Calu3 (cell line): Measurements from ENCODE around the gene SGK1. TPM values are rescaled to one million over a fixed set of nuclear protein-coding genes. Genes with fewer than 3 reads are reported as not detected.

Experiments
- BruUV-seq: library from RNA; stranded (reverse); fragments of 400-500 nt; replicated peaks from 2 replicates; lab custom pipeline; 2021; lab: Mats Ljungman, UMichigan
- CTCF ChIA-PET: fragments of 300-600 bp; sonication (Branson Sonifier 250); formaldehyde crosslinking; loops from one replicate; lab custom pipeline; 2022; ENCODE audit warnings: antibody characterized with exemption; lab: Charles Lee
- DNase-seq: peaks from one replicate; pipeline ENCODE4 v3.0.0; 2022
- H3K27ac Mint-ChIP-seq: one replicate; pipeline ENCODE4 v1.8.0; 2022; ENCODE audit warnings: mixed read lengths; ENCODE audit not compliant: unreplicated experiment
- H3K27me3 Mint-ChIP-seq: one replicate; pipeline ENCODE4 v1.8.0; 2022; ENCODE audit warnings: mixed read lengths; ENCODE audit not compliant: unreplicated experiment
- H3K36me3 Mint-ChIP-seq: one replicate; pipeline ENCODE4 v1.8.0; 2022; ENCODE audit warnings: mild to moderate bottlenecking, moderate library complexity, mixed read lengths; ENCODE audit not compliant: insufficient read depth, unreplicated experiment
- H3K4me1 Mint-ChIP-seq: one replicate; pipeline ENCODE4 v1.8.0; 2022; ENCODE audit warnings: mild to moderate bottlenecking, low read depth, mixed read lengths; ENCODE audit not compliant: unreplicated experiment
- H3K4me3 Mint-ChIP-seq: one replicate; pipeline ENCODE4 v1.8.0; 2022; ENCODE audit warnings: mild to moderate bottlenecking, low read depth, moderate library complexity, mixed read lengths; ENCODE audit not compliant: unreplicated experiment
- H3K9me3 Mint-ChIP-seq: one replicate; pipeline ENCODE4 v1.8.0; 2022; ENCODE audit warnings: low read depth, mixed read lengths; ENCODE audit not compliant: unreplicated experiment
- intact Hi-C: fragments of 100-400 bp; cut with micrococcal nuclease; formaldehyde crosslinking; loops from one replicate; pipeline ENCODE4 v1.10.0; 2022; ENCODE audit not compliant: unreplicated experiment
- total RNA-seq: library from RNA; stranded (reverse); gene quantifications from 2 replicates; pipeline ENCODE4 v1.2.3, GENCODE V29; 2022
- TF ChIP-seq, protein P1 (sequence below): fragments of 200-600 bp; IDR thresholded peaks from one replicate; pipeline ENCODE4 v1.8.0; 2022; ENCODE audit warnings: antibody characterized with exemption; ENCODE audit not compliant: unreplicated experiment

The SGK1 gene
- total RNA-seq, 1 experiment from 2014 or later = 21.8 TPM

DNA sequence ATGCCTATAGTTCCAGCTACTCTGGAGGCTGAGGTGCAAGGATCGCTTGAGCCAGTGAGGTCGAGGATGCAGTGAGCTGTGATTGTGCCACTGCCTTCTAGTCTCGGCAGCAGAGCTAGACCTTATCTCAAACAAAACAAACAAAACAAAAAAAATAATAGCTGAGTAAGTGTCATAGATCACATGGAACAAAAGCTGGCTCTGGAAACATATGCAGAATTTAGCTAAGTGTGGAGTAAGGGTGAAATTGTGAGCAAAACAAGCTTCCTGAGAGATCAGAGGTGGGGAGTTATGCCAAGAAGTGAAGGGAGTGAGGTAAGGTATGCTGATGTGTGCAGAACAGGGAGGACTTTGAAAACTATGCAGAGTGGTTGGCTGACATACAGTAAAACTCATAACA lies 18.7 kb downstream of the SGK1 start:
- CTCF ChIA-PET = interaction anchor here (0.6 to 1.4 kb wide), 4 partner anchors 9 to 1097 kb away, joined by 3 to 8 read pairs (median 4); no protein-coding TSS in a partner anchor
- intact Hi-C loops = no loop called here
- Mint-ChIP-seq H3K4me3 (no peak overlapping the region), H3K36me3 (no peaks in the 10 kb centered on the region), H3K4me1 (peaks cover 9% of the 10 kb centered on the region), H3K9me3 (no peaks in the 10 kb centered on the region), H3K27me3 (no peaks in the 10 kb centered on the region), H3K27ac (peak overlapping the region; percentile 19)
- no TSS peak for BruUV-seq
- no peak for DNase-seq
- TF ChIP-seq, protein P1, sequence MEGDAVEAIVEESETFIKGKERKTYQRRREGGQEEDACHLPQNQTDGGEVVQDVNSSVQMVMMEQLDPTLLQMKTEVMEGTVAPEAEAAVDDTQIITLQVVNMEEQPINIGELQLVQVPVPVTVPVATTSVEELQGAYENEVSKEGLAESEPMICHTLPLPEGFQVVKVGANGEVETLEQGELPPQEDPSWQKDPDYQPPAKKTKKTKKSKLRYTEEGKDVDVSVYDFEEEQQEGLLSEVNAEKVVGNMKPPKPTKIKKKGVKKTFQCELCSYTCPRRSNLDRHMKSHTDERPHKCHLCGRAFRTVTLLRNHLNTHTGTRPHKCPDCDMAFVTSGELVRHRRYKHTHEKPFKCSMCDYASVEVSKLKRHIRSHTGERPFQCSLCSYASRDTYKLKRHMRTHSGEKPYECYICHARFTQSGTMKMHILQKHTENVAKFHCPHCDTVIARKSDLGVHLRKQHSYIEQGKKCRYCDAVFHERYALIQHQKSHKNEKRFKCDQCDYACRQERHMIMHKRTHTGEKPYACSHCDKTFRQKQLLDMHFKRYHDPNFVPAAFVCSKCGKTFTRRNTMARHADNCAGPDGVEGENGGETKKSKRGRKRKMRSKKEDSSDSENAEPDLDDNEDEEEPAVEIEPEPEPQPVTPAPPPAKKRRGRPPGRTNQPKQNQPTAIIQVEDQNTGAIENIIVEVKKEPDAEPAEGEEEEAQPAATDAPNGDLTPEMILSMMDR = no peak

DNA sequence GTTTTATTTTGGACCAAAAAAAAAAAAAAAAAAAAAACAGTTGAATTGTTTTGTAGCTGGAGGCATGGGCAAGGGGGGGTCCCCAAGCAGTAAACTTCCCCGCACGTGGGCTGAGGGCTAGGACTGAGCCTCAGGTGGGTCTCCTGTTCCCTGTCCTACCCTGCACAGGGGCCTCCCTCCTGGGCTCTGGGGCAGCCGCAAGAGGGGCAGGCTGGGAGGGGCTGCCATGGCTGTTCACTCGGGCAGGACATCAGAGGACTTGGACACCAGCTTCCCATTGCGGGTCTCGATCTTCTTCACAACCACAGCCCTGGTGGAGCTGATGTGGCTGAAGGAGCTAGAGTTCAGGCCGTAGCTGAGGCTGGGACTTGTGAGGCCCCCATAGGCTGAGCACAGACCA lies 21.1 kb downstream of the SGK1 start:
- Mint-ChIP-seq H3K36me3 (no peaks in the 10 kb centered on the region), H3K4me1 (peaks cover 9% of the 10 kb centered on the region), H3K9me3 (no peaks in the 10 kb centered on the region), H3K27me3 (no peaks in the 10 kb centered on the region), H3K27ac (no peak overlapping the region), H3K4me3 (no peak overlapping the region)
- TF ChIP-seq, protein P1 = no peak
- CTCF ChIA-PET = interaction anchor here (0.6 kb wide), 2 partner anchors 97 to 184 kb away, joined by 5 read pairs; no protein-coding TSS in a partner anchor
- intact Hi-C loops = no loop called here
- no TSS peak for BruUV-seq
- no peak for DNase-seq

DNA sequence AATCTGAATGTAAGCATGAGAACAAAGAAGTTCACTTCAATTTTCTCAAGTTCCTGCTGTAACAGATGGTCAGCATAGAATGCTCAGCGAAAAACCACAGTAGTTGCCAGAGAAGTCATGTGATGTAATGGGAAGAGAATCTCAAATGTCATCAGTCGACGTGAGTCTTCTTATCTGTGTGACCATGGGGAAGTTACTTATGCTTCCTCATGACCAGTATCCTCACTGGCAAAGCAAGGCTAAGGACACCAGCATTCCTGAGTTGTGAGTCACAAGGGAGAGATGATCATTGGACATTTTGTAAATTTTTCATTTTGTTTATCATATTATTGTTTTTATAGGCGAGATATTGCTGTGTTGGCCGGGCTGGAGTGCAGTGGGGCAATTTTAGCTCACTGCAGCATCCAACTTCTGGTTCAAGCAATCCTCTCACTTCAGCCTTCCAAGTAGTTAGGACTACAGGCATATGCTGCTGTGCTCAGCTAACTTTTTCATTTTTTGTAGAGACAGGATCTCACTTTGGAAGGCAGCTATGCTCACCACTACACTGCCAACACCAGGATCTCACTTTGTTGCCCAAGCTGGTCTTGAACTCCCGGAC lies 21.9 kb downstream of the SGK1 start:
- peak; percentile 24 for DNase-seq
- BruUV-seq = no TSS peak
- Mint-ChIP-seq H3K9me3 (no peaks in the 10 kb centered on the region), H3K27me3 (no peaks in the 10 kb centered on the region), H3K4me1 (peaks cover 9% of the 10 kb centered on the region), H3K27ac (no peak overlapping the region), H3K4me3 (no peak overlapping the region), H3K36me3 (no peaks in the 10 kb centered on the region)
- intact Hi-C loops = no loop called here
- CTCF ChIA-PET = interaction anchor here (0.6 to 0.7 kb wide), 2 partner anchors 49 to 97 kb away, joined by 3 to 5 read pairs; no protein-coding TSS in a partner anchor
- TF ChIP-seq, protein P1 = no peak

DNA sequence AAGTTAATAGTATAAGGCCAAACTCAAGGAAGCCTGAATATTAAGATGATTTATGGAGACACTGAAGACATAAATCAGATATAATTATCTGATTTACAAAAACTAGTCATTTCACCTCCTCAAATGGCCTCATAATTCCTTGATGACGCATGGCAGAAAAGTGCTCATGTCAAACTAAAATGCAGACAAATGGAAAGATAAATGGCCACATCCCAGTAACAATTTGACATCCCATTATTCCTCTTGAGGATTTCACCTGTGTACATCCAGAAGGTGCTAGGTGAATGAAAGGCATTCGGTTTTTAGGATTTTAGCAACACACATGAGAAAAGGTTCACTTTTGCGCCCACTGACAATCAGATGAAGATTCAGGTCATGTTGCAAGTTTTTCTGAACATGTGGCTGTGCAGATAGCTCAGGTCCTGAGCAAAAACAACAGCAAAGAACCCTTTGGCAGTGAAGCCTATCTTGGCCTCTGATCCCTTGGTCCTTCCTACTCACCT lies 24.2 kb downstream of the SGK1 start:
- intact Hi-C loops = no loop called here
- no TSS peak for BruUV-seq
- no peak overlapping the region for H3K4me3 Mint-ChIP-seq
- H3K27ac Mint-ChIP-seq = no peak overlapping the region
- H3K9me3 Mint-ChIP-seq = no peaks in the 10 kb centered on the region
- H3K36me3 Mint-ChIP-seq = no peaks in the 10 kb centered on the region
- CTCF ChIA-PET = no interaction called here
- no peak for DNase-seq
- H3K4me1 Mint-ChIP-seq = peaks cover under 1% of the 10 kb centered on the region
- TF ChIP-seq, protein P1 = no peak
- no peaks in the 10 kb centered on the region for H3K27me3 Mint-ChIP-seq
